Thymus (tissue), 11 donors: ENCODE data around the gene PROB1. TPM values are rescaled to one million over a fixed set of nuclear protein-coding genes. Genes with fewer than 3 reads are reported as not detected.
A peak's percentile ranks its signal among the peaks of the same experiment; 100 is the strongest.

Experiments used
- DNase-seq, 9 donors: peaks; one replicate each; pipeline ENCODE4 v3.0.0-alpha.2; 2013; ENCODE audit warnings: low spot score in 9 of 9, low read depth in 6 of 9, missing footprints in 1 of 9
- H3K27ac ChIP-seq, 2 donors: one replicate each; pipeline ENCODE4 v1.5.1; 2013; ENCODE audit warnings: control low read depth in 1 of 2, low read depth in 1 of 2, low read length in 1 of 2, mild to moderate bottlenecking in 1 of 2, moderate library complexity in 1 of 2
- H3K27me3 ChIP-seq, 2 donors: one replicate each; pipeline ENCODE4 v1.5.1; 2013; ENCODE audit warnings: low read length in 1 of 2; ENCODE audit not compliant: control insufficient read depth in 2 of 2, insufficient read depth in 1 of 2
- H3K36me3 ChIP-seq, 2 donors: one replicate each; pipeline ENCODE4 v1.5.1; 2013; ENCODE audit warnings: low read length in 1 of 2, mild to moderate bottlenecking in 1 of 2, moderate library complexity in 1 of 2; ENCODE audit not compliant: control insufficient read depth in 2 of 2, insufficient read depth in 2 of 2
- H3K4me1 ChIP-seq, 2 donors: one replicate each; pipeline ENCODE4 v1.5.1; 2013; ENCODE audit warnings: low read length in 2 of 2; ENCODE audit not compliant: control insufficient read depth in 2 of 2, insufficient read depth in 2 of 2
- H3K4me3 ChIP-seq, 2 donors: one replicate each; pipeline ENCODE4 v1.5.1; 2013; ENCODE audit warnings: low read length in 2 of 2, control low read depth in 1 of 2, mild to moderate bottlenecking in 1 of 2
- H3K9me3 ChIP-seq, 2 donors: one replicate each; pipeline ENCODE4 v1.5.1; 2013; ENCODE audit warnings: low read length in 1 of 2, mild to moderate bottlenecking in 1 of 2; ENCODE audit not compliant: control insufficient read depth in 2 of 2, insufficient read depth in 1 of 2
- WGBS: extraction: QIAGEN DNeasy Blood & Tissue Kit; methylation state at CpG from one replicate; pipeline ENCODE4 v1.1.7; 2013; 5-methylcytosine and 5-hydroxymethylcytosine counted together
- polyA plus RNA-seq: library from polyadenylated mRNA; stranded (reverse); fragments of 200-250 nt; gene quantifications from one replicate; pipeline ENCODE4 v1.2.3, GENCODE V29; 2013
- total RNA-seq: library from RNA; stranded (reverse); fragments of 120-200 nt; gene quantifications from one replicate; pipeline ENCODE4 v1.2.4, GENCODE V29; 2013
- donor health status: healthy.

Gene PROB1
- total and polyA plus RNA-seq, 2 donors: 0.76 to 1.0 TPM

GRCh38 chr5:139408191-139408590, 13.3 kb upstream of the PROB1 start:
- Histone ChIP-seq H3K4me1 (peaks cover 9 to 13% of the 10 kb centered on the region in 2 donors), H3K27me3 (no peaks in the 10 kb centered on the region), H3K4me3 (no peak overlapping the region), H3K36me3 (no peaks in the 10 kb centered on the region), H3K27ac (no peak overlapping the region), H3K9me3 (peaks cover 0 to 4% of the 10 kb centered on the region in 2 donors)
- WGBS: 97% methylated on average over 7 of the region's 7 CpGs
- DNase-seq: no peak

- no peak overlapping the region for H3K27ac ChIP-seq
- peak in 1 of 9 donors; percentile 20 for DNase-seq
- H3K4me1 ChIP-seq: peaks cover 13 to 19% of the 10 kb centered on the region in 2 donors
These were observed 12.6 kb upstream of the PROB1 start for GRCh38 chr5:139407517-139407916.

GRCh38 chr5:139406963-139407362, 12.1 kb upstream of the PROB1 start:
- no peak overlapping the region for H3K27ac ChIP-seq
- peaks cover 0 to 4% of the 10 kb centered on the region in 2 donors for H3K9me3 ChIP-seq
- no peak for DNase-seq
- H3K4me1 ChIP-seq: peaks cover 13 to 19% of the 10 kb centered on the region in 2 donors
- no peak overlapping the region for H3K4me3 ChIP-seq
- WGBS: 97% methylated on average over 2 of the region's 2 CpGs
- H3K36me3 ChIP-seq: no peaks in the 10 kb centered on the region
- H3K27me3 ChIP-seq: no peaks in the 10 kb centered on the region

More at GRCh38 chr5:139407517-139407916, 12.6 kb upstream of the PROB1 start:
- Histone ChIP-seq H3K9me3 (peaks cover 0 to 4% of the 10 kb centered on the region in 2 donors), H3K27me3 (no peaks in the 10 kb centered on the region), H3K36me3 (no peaks in the 10 kb centered on the region), H3K4me3 (no peak overlapping the region)

- Histone ChIP-seq H3K27ac (peak overlapping the region; percentile 98 to 99), H3K36me3 (no peaks in the 10 kb centered on the region), H3K27me3 (no peaks in the 10 kb centered on the region), H3K4me3 (peak overlapping the region; percentile 67 to 69), H3K9me3 (peaks cover 0 to 4% of the 10 kb centered on the region in 2 donors), H3K4me1 (peaks cover 13 to 19% of the 10 kb centered on the region in 2 donors)
- DNase-seq: no peak
- 74% methylated on average over 5 of the region's 5 CpGs for WGBS
These were observed 9.6 kb upstream of the PROB1 start for GRCh38 chr5:139404484-139404840.

- Histone ChIP-seq H3K36me3 (no peaks in the 10 kb centered on the region), H3K27ac (peak within 1 kb of the TSS; percentile 98 to 99), H3K4me1 (peaks cover 13 to 19% of the 10 kb centered on the region in 2 donors), H3K27me3 (no peaks in the 10 kb centered on the region), H3K4me3 (peak within 1 kb of the TSS; percentile 67 to 69), H3K9me3 (peaks cover 0 to 4% of the 10 kb centered on the region in 2 donors)
- peak; percentile 89 to 99 (median 97) for DNase-seq
- 1% methylated on average over 41 of the region's 41 CpGs for WGBS
These were observed 9.0 kb upstream of the PROB1 start, which contains the start of gene SPATA24 for GRCh38 chr5:139403787-139404483. Gene SPATA24 (minus strand): TSS chr5:139404089. CDS start chr5:139404060, 29 bp downstream.

- no peak for DNase-seq
- peaks cover 13 to 19% of the 10 kb centered on the region in 2 donors for H3K4me1 ChIP-seq
- H3K27ac ChIP-seq: peak overlapping the region; percentile 98 to 99
- WGBS: 27% methylated on average over 7 of the region's 7 CpGs
- H3K27me3 ChIP-seq: no peaks in the 10 kb centered on the region
- peak overlapping the region; percentile 67 to 69 for H3K4me3 ChIP-seq
- peaks cover 0 to 4% of the 10 kb centered on the region in 2 donors for H3K9me3 ChIP-seq
- H3K36me3 ChIP-seq: no peaks in the 10 kb centered on the region
These were observed 8.5 kb upstream of the PROB1 start for GRCh38 chr5:139403418-139403786.

- DNase-seq: peak in 1 of 9 donors; percentile 62
- 72% methylated on average over 7 of the region's 7 CpGs for WGBS
- H3K4me3 ChIP-seq: no peak overlapping the region
These were observed 7.8 kb upstream of the PROB1 start for GRCh38 chr5:139402561-139403158.

GRCh38 chr5:139401546-139401945, 6.6 kb upstream of the PROB1 start:
- no peak for DNase-seq
- Histone ChIP-seq H3K4me1 (peaks cover 13 to 23% of the 10 kb centered on the region in 2 donors), H3K27ac (no peak overlapping the region), H3K36me3 (peaks cover 0 to 2% of the 10 kb centered on the region in 2 donors), H3K27me3 (no peaks in the 10 kb centered on the region), H3K4me3 (no peak overlapping the region), H3K9me3 (peaks cover 0 to 4% of the 10 kb centered on the region in 2 donors)
- WGBS: 96% methylated on average over 10 of the region's 10 CpGs

More at GRCh38 chr5:139402561-139403158, 7.8 kb upstream of the PROB1 start:
- Histone ChIP-seq H3K27ac (peak overlapping the region in 1 of 2 donors; percentile 98), H3K27me3 (no peaks in the 10 kb centered on the region), H3K4me1 (peaks cover 13 to 19% of the 10 kb centered on the region in 2 donors), H3K36me3 (no peaks in the 10 kb centered on the region), H3K9me3 (peaks cover 0 to 4% of the 10 kb centered on the region in 2 donors)

- peaks cover 0 to 7% of the 10 kb centered on the region in 2 donors for H3K9me3 ChIP-seq
- WGBS: 95% methylated on average over 6 of the region's 6 CpGs
- peaks cover 0 to 7% of the 10 kb centered on the region in 2 donors for H3K36me3 ChIP-seq
- no peak overlapping the region for H3K4me3 ChIP-seq
- DNase-seq: no peak
- H3K27ac ChIP-seq: no peak overlapping the region
- H3K27me3 ChIP-seq: peaks cover 0 to 11% of the 10 kb centered on the region in 2 donors
- peaks cover 16 to 39% of the 10 kb centered on the region in 2 donors for H3K4me1 ChIP-seq
These were observed 4.7 kb upstream of the PROB1 start for GRCh38 chr5:139399501-139400121.
